Measurements from ENCODE around the gene CCDC127. TPM values are rescaled to one million over a fixed set of nuclear protein-coding genes. Genes with fewer than 3 reads are reported as not detected.

Gene CCDC127
- total RNA-seq, 1 experiment from 2014 or later: 5.4 TPM

DNA sequence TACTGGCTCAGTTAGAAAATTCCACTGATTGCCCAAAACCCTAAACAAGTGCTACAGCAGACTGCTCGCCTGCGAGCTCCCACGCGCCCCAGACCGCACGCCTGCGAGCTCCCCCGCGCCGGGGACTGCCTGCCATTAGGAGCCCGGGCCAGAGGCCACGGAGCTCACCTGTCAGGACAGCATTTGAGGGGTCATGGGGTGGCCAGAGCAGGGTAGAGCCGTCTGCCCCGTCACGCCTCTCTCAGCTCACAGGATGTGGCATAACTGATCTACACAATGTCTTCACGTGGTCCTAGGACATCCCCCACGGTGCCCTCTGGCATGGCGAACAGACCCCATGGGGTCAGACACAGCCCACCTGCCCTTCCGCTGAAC is 55.8 kb downstream of the CCDC127 start:
- H3K79me2 ChIP-seq (ENCODE audit: low read length): no peaks in the 10 kb centered on the region
- POLR2A ChIA-PET (ENCODE audit: unreplicated experiment): no interaction called here
- no peak overlapping the region for H3K27ac ChIP-seq (ENCODE audit: low read length)
- H3F3A ChIP-seq (ENCODE audit: low read length, unreplicated experiment): peaks cover 3% of the 10 kb centered on the region
- no peak for DNase-seq
- H2AFZ ChIP-seq (ENCODE audit: low read length): no peak overlapping the region
- H4K20me1 ChIP-seq (ENCODE audit: low read length): no peaks in the 10 kb centered on the region
- no peak for ATAC-seq
- no peaks in the 10 kb centered on the region for H3K27me3 ChIP-seq (ENCODE audit: low read length)
- BruUV-seq (replicated peaks): no TSS peak
- H3K4me2 ChIP-seq (ENCODE audit: low read length): no peak overlapping the region
- intact Hi-C loops (cut with micrococcal nuclease): no loop called here
- H3K9ac ChIP-seq (ENCODE audit: low read length): no peak overlapping the region
- no peaks in the 10 kb centered on the region for H3K36me3 ChIP-seq (ENCODE audit: low read depth, low read length)
- H3K4me1 ChIP-seq (ENCODE audit: insufficient read depth, low read length): peaks cover 15% of the 10 kb centered on the region
- TF ChIP-seq, protein P1, sequence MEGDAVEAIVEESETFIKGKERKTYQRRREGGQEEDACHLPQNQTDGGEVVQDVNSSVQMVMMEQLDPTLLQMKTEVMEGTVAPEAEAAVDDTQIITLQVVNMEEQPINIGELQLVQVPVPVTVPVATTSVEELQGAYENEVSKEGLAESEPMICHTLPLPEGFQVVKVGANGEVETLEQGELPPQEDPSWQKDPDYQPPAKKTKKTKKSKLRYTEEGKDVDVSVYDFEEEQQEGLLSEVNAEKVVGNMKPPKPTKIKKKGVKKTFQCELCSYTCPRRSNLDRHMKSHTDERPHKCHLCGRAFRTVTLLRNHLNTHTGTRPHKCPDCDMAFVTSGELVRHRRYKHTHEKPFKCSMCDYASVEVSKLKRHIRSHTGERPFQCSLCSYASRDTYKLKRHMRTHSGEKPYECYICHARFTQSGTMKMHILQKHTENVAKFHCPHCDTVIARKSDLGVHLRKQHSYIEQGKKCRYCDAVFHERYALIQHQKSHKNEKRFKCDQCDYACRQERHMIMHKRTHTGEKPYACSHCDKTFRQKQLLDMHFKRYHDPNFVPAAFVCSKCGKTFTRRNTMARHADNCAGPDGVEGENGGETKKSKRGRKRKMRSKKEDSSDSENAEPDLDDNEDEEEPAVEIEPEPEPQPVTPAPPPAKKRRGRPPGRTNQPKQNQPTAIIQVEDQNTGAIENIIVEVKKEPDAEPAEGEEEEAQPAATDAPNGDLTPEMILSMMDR (conservative IDR thresholded peaks at IDR 0.05; ENCODE audit: low read depth, low read length): no peak
- TF ChIP-seq EZH2 (IDR thresholded peaks at IDR 0.05; ENCODE audit: low read length, unreplicated experiment): no peak
- no peak for TF ChIP-seq EZH2phosphoT487 (IDR thresholded peaks at IDR 0.05; ENCODE audit: borderline replicate concordance, low read length)
- CTCF ChIA-PET: no interaction called here
- no peak overlapping the region for H3K4me3 ChIP-seq (ENCODE audit: low read length)
- no peaks in the 10 kb centered on the region for H3K9me3 ChIP-seq (ENCODE audit: low read length)
- no peaks in the 10 kb centered on the region for H3K9me2 ChIP-seq (replicated peaks; ENCODE audit: low read length)

DNA sequence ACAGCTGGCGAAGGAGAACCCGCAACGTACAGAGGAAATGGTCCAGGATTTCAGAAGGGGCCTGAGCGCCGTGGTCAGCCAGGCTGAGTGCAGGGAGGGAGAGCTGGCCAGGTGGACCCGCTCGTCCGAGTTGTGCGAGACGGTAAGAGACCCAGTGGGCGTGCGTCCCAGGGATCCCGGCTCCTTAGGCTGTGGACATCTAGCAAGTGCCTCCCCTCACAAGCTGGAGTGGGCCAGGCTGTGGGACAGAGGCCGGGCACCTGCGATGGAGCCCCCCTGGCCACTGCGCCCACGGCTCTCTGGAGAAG is 56.2 kb downstream of the CCDC127 start:
- no peak overlapping the region for H3K9ac ChIP-seq (ENCODE audit: low read length)
- no peak overlapping the region for H3K27ac ChIP-seq (ENCODE audit: low read length)
- intact Hi-C loops (cut with micrococcal nuclease): no loop called here
- ATAC-seq (no peak), DNase-seq (no peak)
- H3K27me3 ChIP-seq (ENCODE audit: low read length): no peaks in the 10 kb centered on the region
- ChIA-PET POLR2A (ENCODE audit: unreplicated experiment) (no interaction called here), CTCF (no interaction called here)
- no peaks in the 10 kb centered on the region for H3K36me3 ChIP-seq (ENCODE audit: low read depth, low read length)
- H3K4me1 ChIP-seq (ENCODE audit: insufficient read depth, low read length): peaks cover 15% of the 10 kb centered on the region
- H3K9me3 ChIP-seq (ENCODE audit: low read length): no peaks in the 10 kb centered on the region
- no peak overlapping the region for H2AFZ ChIP-seq (ENCODE audit: low read length)
- TF ChIP-seq, protein P1 (conservative IDR thresholded peaks at IDR 0.05; ENCODE audit: low read depth, low read length): no peak
- TF ChIP-seq EZH2phosphoT487 (IDR thresholded peaks at IDR 0.05; ENCODE audit: borderline replicate concordance, low read length): no peak
- no peak for TF ChIP-seq EZH2 (IDR thresholded peaks at IDR 0.05; ENCODE audit: low read length, unreplicated experiment)
- H3K4me3 ChIP-seq (ENCODE audit: low read length): no peak overlapping the region
- no peak overlapping the region for H3K4me2 ChIP-seq (ENCODE audit: low read length)
- peaks cover 3% of the 10 kb centered on the region for H3F3A ChIP-seq (ENCODE audit: low read length, unreplicated experiment)
- H3K79me2 ChIP-seq (ENCODE audit: low read length): no peaks in the 10 kb centered on the region
- no peaks in the 10 kb centered on the region for H4K20me1 ChIP-seq (ENCODE audit: low read length)
- no peaks in the 10 kb centered on the region for H3K9me2 ChIP-seq (replicated peaks; ENCODE audit: low read length)
- no TSS peak for BruUV-seq (replicated peaks)

DNA sequence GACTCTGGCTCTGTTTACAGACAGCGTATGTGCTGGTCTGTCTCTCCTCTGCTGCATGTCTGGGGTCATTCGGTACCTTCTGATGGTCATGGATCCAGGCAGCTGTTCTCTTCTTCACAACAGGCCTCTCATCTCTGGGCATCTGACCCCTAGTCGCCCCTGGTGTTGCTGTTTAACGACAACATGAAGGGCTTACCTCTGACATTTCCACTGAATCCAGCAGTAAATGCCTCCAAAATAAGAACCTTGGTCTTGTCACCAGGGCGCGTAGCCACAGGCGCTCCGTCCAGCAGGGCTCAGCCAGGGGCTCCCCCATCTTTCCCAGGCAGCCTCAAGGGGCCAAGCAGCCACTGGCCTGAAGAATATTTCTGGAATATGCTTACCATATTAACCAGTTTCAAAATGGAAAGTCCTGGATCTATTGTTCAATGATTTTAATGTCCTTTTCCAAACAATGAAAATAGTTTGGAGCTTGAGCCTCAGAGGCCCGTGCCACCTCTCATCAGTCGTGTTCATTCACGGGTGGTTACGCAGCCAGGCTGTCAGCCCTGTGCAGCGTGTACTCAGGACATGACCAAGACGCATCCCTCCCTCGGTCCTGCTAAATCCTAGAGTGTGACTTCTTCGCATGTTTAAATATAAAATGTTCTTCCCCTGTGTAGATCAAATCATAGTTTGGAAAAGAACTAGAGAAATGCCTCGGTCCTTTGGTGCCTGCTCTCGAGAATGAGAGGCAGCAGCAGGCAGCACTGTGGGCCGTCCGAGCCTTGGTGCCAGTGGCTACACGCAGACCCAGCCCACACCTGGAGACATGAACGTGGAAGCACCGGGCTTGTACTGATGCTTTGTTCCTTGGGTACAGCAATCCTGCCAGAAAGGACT is 56.8 kb downstream of the CCDC127 start:
- Histone ChIP-seq H4K20me1 (ENCODE audit: low read length) (no peaks in the 10 kb centered on the region), H3K27me3 (ENCODE audit: low read length) (no peaks in the 10 kb centered on the region), H3K4me2 (ENCODE audit: low read length) (no peak overlapping the region), H3K9me3 (ENCODE audit: low read length) (no peaks in the 10 kb centered on the region), H2AFZ (ENCODE audit: low read length) (no peak overlapping the region), H3K4me1 (ENCODE audit: insufficient read depth, low read length) (peaks cover 15% of the 10 kb centered on the region), H3K79me2 (ENCODE audit: low read length) (no peaks in the 10 kb centered on the region), H3F3A (ENCODE audit: low read length, unreplicated experiment) (peaks cover 3% of the 10 kb centered on the region), H3K9ac (ENCODE audit: low read length) (no peak overlapping the region), H3K9me2 (replicated peaks; ENCODE audit: low read length) (no peaks in the 10 kb centered on the region), H3K36me3 (ENCODE audit: low read depth, low read length) (no peaks in the 10 kb centered on the region), H3K4me3 (ENCODE audit: low read length) (no peak overlapping the region), H3K27ac (ENCODE audit: low read length) (no peak overlapping the region)
- ChIA-PET CTCF (no interaction called here), POLR2A (ENCODE audit: unreplicated experiment) (no interaction called here)
- no TSS peak for BruUV-seq (replicated peaks)
- intact Hi-C loops (cut with micrococcal nuclease): no loop called here
- ATAC-seq (no peak), DNase-seq (no peak)
- TF ChIP-seq EZH2 (IDR thresholded peaks at IDR 0.05; ENCODE audit: low read length, unreplicated experiment) (no peak), EZH2phosphoT487 (IDR thresholded peaks at IDR 0.05; ENCODE audit: borderline replicate concordance, low read length) (no peak)
- TF ChIP-seq, protein P1 (conservative IDR thresholded peaks at IDR 0.05; ENCODE audit: low read depth, low read length): no peak
